Neural crest cell (in vitro differentiated cells): ENCODE measurements around the gene STARD3. TPM values are rescaled to one million over a fixed set of nuclear protein-coding genes. Genes with fewer than 3 reads are reported as not detected.

Source experiments
- DNase-seq: peaks from one replicate; pipeline ENCODE4 v3.0.0; 2021; ENCODE audit warnings: low read depth, mixed read lengths, low spot score
- H3K27ac Mint-ChIP-seq: one replicate; pipeline ENCODE4 v1.8.0; 2021; ENCODE audit warnings: mild to moderate bottlenecking, mixed read lengths; ENCODE audit not compliant: unreplicated experiment
- H3K27me3 Mint-ChIP-seq: 2 replicates; pipeline ENCODE4 v1.8.0; 2021; ENCODE audit warnings: low read depth, mild to moderate bottlenecking, mixed read lengths
- H3K36me3 Mint-ChIP-seq: 2 replicates; pipeline ENCODE4 v1.8.0; 2021; ENCODE audit warnings: low read depth, mild to moderate bottlenecking, mixed read lengths
- H3K4me1 Mint-ChIP-seq: 2 replicates; pipeline ENCODE4 v1.8.0; 2021; ENCODE audit warnings: mixed read lengths
- H3K4me3 Mint-ChIP-seq: one replicate; pipeline ENCODE4 v1.8.0; 2021; ENCODE audit warnings: mild to moderate bottlenecking, mixed read lengths
- H3K9me3 Mint-ChIP-seq: 2 replicates; pipeline ENCODE4 v1.8.0; 2021; ENCODE audit warnings: mixed read lengths
- total RNA-seq: library from RNA; stranded (reverse); gene quantifications from 2 replicates; pipeline ENCODE4 v1.2.1, GENCODE V29; 2021
- TF ChIP-seq, protein P1 (sequence below): fragments of 200-600 bp; sonication (generic); conservative IDR thresholded peaks from 2 replicates; pipeline ENCODE4 v1.5.0; 2021; ENCODE audit warnings: antibody characterized with exemption, mild to moderate bottlenecking

Gene STARD3
- total RNA-seq, 1 donor from 2014 or later, result 60.6 TPM

DNA sequence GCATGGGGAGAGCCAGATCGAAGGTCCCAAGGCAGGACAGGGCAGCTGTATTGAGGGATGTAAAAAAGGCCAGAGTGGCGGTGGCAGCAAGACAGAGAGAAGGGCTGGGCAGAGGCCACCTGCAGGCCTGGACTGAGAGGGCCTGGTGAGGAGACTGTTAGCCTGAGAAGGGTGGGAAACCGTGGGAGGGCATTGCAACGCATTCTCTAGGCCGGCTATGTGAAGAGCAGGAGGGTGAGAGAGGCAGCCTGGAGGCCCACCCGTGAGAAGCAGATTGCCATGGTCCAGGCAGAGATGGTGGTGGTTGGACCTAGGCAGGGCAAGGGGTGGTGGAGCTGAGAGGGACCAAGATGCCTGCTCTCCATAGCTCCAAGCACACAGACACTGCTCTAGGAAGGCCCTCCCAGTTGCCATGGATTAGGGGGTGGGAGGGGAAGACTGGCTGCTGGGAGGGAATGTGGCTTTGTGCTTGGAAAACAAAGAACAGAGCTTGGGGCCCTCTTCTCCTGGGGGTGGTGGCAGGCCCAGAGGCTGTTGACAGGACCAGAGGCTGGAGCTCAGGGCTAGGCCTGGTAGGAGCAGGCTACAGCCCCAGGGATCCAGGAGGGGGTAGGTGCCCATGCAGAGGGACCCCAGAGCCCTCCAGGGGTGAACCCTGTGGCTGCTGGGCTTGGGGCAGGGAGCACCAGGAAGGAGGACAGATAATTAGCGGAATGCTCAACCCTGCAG lies 15.8 kb downstream of the STARD3 start:
- Mint-ChIP-seq H3K4me1 (peaks cover 48% of the 10 kb centered on the region), H3K27me3 (no peaks in the 10 kb centered on the region), H3K9me3 (no peaks in the 10 kb centered on the region), H3K36me3 (peaks cover 3% of the 10 kb centered on the region), H3K4me3 (peak overlapping the region; percentile 29), H3K27ac (peak overlapping the region; percentile 85)
- TF ChIP-seq, protein P1, sequence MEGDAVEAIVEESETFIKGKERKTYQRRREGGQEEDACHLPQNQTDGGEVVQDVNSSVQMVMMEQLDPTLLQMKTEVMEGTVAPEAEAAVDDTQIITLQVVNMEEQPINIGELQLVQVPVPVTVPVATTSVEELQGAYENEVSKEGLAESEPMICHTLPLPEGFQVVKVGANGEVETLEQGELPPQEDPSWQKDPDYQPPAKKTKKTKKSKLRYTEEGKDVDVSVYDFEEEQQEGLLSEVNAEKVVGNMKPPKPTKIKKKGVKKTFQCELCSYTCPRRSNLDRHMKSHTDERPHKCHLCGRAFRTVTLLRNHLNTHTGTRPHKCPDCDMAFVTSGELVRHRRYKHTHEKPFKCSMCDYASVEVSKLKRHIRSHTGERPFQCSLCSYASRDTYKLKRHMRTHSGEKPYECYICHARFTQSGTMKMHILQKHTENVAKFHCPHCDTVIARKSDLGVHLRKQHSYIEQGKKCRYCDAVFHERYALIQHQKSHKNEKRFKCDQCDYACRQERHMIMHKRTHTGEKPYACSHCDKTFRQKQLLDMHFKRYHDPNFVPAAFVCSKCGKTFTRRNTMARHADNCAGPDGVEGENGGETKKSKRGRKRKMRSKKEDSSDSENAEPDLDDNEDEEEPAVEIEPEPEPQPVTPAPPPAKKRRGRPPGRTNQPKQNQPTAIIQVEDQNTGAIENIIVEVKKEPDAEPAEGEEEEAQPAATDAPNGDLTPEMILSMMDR, result no peak
- DNase-seq, result no peak

DNA sequence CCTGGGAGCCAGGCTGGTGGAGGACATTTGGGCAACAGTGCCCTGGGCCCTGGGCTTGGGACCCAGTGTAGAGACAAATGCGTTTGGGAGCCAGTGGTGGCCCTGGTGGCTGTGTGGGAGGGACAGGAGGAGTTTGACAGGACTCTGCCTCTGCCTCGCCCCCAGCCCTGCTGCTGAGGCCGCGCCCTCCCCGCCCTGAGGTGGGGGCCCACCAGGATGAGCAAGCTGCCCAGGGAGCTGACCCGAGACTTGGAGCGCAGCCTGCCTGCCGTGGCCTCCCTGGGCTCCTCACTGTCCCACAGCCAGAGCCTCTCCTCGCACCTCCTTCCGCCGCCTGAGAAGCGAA lies 16.3 kb downstream of the STARD3 start:
- Mint-ChIP-seq H3K4me1 (peaks cover 48% of the 10 kb centered on the region), H3K9me3 (no peaks in the 10 kb centered on the region), H3K27me3 (no peaks in the 10 kb centered on the region), H3K36me3 (peaks cover 3% of the 10 kb centered on the region), H3K4me3 (no peak overlapping the region), H3K27ac (peak overlapping the region; percentile 85)
- TF ChIP-seq, protein P1, result no peak
- DNase-seq, result no peak

DNA sequence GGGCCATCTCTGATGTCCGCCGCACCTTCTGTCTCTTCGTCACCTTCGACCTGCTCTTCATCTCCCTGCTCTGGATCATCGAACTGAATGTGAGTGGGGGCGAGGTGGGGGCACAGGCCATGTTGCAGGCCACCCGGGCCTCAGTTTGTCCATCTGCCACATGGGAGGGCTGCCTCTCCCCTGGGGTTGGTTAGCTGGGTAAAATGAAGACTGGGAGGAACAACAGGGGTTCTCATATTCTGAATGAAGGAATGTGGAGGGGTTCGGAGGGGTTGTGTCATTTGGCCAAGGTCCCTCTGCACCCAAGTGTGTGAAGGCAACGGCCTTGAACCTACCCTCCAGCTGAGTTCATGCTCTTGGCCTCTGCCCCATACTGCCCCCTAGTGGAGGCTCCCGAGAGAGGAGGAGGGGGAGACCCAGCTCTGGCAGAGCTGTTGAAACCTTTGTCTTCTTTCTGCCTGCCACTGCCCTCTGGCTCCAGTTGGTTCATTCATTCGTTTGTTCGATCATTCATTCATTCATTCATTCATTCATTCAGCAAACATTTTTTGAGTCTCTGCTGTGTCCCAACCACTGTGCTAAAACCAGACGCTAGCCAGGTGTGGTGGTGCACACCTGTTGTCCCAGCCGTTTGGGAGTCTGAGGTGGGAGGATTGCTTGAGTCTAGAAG lies 16.9 kb downstream of the STARD3 start:
- peaks cover 3% of the 10 kb centered on the region for H3K36me3 Mint-ChIP-seq
- DNase-seq, result peak; percentile 72
- peak overlapping the region; percentile 87 for H3K27ac Mint-ChIP-seq
- no peaks in the 10 kb centered on the region for H3K27me3 Mint-ChIP-seq
- H3K4me3 Mint-ChIP-seq, result peak overlapping the region; percentile 64
- peaks cover 48% of the 10 kb centered on the region for H3K4me1 Mint-ChIP-seq
- TF ChIP-seq, protein P1, result peak; percentile 78
- H3K9me3 Mint-ChIP-seq, result no peaks in the 10 kb centered on the region

DNA sequence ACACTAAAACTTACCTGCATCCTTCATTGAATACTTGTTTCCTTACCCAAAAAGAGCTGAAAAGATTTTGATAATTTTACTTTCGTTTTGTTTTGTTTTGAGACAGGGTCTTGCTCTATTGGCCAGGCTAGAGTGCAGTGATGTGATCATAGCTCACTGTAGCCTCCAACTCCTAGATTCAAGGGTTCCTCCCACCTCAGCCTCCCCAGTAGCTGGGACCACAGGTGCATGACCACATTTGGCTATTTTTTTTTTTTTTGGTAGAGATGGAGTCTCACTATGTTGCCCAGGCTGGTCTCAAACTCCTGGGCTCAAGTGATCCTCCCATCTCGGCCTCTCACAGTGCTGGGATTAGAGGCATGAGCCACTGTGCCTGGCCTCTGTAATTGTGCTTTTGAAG lies 18.2 kb downstream of the STARD3 start:
- Mint-ChIP-seq H3K9me3 (no peaks in the 10 kb centered on the region), H3K27ac (no peak overlapping the region), H3K27me3 (no peaks in the 10 kb centered on the region), H3K36me3 (peaks cover under 1% of the 10 kb centered on the region), H3K4me3 (no peak overlapping the region), H3K4me1 (peaks cover 46% of the 10 kb centered on the region)
- DNase-seq, result no peak
- TF ChIP-seq, protein P1, result no peak

DNA sequence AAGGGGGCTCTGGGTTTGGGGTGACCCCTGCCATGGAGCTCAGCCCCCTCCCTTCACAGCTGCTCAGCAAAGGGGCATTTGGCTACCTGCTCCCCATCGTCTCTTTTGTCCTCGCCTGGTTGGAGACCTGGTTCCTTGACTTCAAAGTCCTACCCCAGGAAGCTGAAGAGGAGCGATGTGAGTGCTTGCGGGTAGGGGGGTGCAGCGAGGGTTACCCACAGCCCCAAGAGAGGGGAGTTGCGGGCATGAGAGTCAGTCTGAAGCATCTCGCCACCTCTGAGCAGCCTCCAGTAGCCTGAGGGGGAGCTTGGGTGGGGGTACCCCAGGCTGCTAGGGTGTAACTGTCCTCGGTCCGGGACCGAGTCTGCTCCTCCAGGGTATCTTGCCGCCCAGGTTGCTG lies 21.4 kb downstream of the STARD3 start:
- no peak overlapping the region for H3K27ac Mint-ChIP-seq
- peaks cover 19% of the 10 kb centered on the region for H3K4me1 Mint-ChIP-seq
- no peaks in the 10 kb centered on the region for H3K27me3 Mint-ChIP-seq

More for the DNA sequence above, 21.4 kb downstream of the STARD3 start:
- Mint-ChIP-seq H3K9me3 (no peaks in the 10 kb centered on the region), H3K4me3 (no peak overlapping the region), H3K36me3 (no peaks in the 10 kb centered on the region)
- TF ChIP-seq, protein P1, result no peak
- no peak for DNase-seq
